KOPT-K1 (cell line): ENCODE data around the gene HSPA8.
"Not testable (repeated sequence)": the region's sequence is repeated elsewhere in the genome, so short reads cannot be mapped to it uniquely, and the experiment has no call there.

Experiments used
- H3K27ac ChIP-seq: fragments of 200-600 bp; sonication (generic); 2 replicates; pipeline ENCODE4 v1.5.1; 2016; ENCODE audit warnings: antibody characterized with exemption, mild to moderate bottlenecking, low read depth, low read length; ENCODE audit not compliant: poor library complexity, severe bottlenecking
- H3K36me3 ChIP-seq: fragments of 200-600 bp; sonication (generic); 2 replicates; pipeline ENCODE4 v1.5.1; 2017; ENCODE audit warnings: antibody characterized with exemption, mild to moderate bottlenecking, low read length, moderate library complexity; ENCODE audit not compliant: insufficient read depth
- H3K9me3 ChIP-seq: fragments of 200-600 bp; sonication (generic); 2 replicates; pipeline ENCODE4 v1.5.1; 2017; ENCODE audit warnings: antibody characterized with exemption, low read length, mild to moderate bottlenecking; ENCODE audit not compliant: insufficient read depth, poor library complexity, severe bottlenecking

The HSPA8 gene

DNA sequence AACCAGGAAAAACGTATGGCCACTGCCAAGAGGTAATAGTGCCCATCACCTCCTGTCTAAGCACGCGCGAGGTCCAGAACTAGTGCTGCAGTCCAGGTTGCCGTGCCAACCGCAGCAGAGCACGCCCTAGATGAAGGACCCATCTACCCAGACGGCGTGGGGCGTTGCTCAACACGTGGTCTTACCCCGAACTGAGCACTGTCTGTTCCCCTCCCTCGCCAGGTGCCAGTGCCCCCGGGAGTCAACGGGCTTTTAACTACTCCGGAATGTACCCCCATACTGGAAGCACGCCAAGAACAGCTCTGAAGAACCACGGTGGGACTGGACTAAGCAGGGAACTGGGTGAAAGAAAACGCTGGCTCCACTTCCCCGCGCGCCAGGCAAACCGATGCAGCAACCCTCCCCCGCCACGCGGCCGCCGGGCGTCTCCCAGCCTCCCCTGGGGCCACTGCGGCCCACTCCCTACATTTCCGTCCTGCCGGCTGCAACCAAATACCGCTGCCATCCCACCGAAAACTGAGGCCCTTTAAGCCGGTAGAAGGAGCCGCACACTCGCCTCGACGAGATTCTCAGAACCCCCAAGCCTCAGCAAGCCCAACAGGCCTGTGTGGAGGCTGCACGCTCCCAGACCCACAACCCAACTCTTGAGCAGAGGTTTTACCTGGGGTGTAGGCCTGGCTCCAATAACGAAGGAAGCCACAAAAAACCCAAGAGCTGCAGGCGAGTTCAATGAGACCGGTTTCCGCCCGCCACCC is at the start of gene HSPA8:
HSPA8 (minus strand) TSS at position 734 of the 755 bp plus-strand sequence. CDS start 812 bp downstream, outside the sequence.
- Histone ChIP-seq H3K27ac (peak within 1 kb of the TSS; percentile 99), H3K9me3 (no peaks in the 10 kb centered on the region), H3K36me3 (peaks cover 52% of the 10 kb centered on the region)

DNA sequence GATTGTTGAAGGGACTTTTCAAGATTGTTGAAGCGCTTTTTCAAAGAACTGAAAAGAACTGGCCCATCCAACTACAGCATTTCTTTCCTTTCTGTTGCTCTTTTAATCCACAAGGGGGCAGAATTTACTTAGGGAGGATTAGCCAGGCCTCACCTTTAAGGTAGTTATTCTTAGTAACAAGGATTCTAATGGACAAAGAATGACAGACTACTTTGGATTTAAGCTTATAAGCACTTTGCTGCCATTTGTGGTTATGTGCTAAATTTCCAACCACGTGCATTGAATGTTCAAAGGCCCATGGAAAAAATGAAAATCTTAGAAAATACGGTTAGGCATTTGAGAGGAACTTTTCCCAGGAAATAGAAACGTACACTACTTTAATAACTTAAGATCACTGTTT is 49.5 kb upstream of the HSPA8 start:
- H3K36me3 ChIP-seq: no peaks in the 10 kb centered on the region
- peaks cover 10% of the 10 kb centered on the region for H3K9me3 ChIP-seq
- no peak overlapping the region for H3K27ac ChIP-seq

DNA sequence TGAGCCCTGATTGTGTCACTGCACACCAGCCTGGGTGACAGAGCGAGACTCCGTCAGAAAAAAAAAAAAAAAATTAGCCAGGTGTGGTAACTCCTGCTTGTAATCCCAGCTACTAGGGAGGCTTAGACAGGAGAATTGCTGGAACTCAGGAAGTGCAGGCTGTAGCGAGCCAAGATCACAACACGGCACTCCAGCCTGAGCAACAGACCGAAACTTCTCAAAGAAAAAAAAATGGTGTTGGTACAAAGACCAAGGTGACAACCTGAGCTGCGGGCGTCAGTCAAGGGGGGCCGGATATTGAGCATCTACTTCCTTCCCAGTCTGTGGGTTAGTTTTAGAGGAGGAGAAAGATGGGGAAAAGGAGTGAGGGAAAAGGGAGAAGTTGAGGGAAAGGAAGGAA is 48.5 kb upstream of the HSPA8 start:
- peaks cover 1% of the 10 kb centered on the region for H3K9me3 ChIP-seq
- H3K36me3 ChIP-seq: no peaks in the 10 kb centered on the region
- H3K27ac ChIP-seq: no peak overlapping the region

DNA sequence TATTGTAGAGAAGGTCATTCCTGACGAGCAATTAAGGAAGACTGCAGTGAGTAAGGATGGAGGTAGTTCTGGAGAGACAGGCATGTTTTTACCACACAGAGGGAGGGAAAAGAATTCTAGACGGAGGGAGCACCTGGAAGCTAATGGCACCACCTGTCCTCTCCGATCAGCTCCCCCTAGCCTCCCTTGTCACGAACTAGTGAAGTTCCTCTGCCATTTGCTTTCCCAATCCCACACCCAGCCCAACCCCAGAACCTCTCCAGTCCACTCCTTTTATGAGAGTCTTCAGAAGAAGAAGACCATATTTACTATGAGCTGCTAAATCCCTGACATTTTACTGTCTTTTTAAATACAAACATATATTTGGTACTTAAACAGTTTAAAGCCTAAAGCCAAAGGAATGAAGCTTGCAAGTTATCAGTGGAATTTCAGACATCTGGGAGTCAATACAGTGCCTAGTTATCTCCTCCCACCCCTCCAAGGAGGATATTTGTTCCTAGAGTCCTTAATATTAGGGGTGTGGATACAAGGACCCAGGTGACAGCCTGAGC is 46.1 kb upstream of the HSPA8 start:
- H3K36me3 ChIP-seq: no peaks in the 10 kb centered on the region
- H3K27ac ChIP-seq: no peak overlapping the region
- no peaks in the 10 kb centered on the region for H3K9me3 ChIP-seq

DNA sequence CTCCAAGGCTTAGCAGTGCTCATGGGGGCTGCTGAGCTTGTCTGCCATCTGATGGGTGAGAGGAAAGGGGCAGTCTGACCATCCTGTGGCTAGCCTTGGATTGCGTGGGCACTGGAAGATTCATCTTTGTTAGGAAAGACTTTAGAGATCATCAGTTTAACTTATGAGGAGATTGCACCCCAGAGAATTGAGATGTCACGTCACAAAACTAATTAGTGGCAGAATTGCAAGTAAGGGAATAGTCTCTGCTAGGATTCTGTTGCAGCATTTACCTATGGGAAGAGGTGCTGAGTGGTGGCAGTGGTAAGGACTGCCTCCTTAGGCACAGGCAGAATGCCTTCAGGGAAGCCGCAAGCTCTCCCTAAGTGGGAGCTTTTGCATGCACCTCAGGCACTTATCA is 42.8 kb upstream of the HSPA8 start:
- H3K9me3 ChIP-seq: no peaks in the 10 kb centered on the region
- no peaks in the 10 kb centered on the region for H3K36me3 ChIP-seq
- H3K27ac ChIP-seq: no peak overlapping the region

DNA sequence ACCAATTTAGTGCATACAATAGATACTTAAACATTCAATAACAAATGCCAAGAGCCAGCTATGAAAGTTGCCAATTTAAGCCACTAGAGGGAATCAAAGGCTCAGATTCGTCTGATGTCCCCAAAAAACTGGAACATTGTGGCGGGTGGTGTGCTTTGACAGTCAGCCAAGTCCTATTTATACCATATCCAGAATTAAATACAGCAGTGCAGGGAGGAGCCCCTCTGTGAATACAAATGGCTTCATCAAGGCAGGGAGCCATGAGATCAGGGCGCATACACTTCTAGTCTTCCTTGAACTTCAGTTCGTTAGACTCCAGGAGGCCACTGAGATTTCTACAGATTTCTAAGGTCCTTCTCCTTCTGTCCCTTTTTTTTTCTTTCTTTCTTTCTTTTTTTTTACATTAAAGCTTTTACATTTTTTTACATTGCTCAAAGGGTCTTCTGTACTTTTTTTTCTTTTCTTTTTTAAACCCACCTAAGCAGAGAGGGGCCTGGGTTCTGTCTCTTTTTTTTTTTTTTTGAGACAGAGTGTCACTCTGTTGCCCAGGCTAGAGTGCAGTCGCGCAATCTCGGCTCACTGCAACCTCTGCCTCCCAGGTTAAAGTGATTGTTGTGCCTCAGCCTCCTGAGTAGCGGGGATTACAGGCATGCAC is 41.5 kb upstream of the HSPA8 start:
- H3K36me3 ChIP-seq: no peaks in the 10 kb centered on the region
- H3K9me3 ChIP-seq: no peaks in the 10 kb centered on the region
- no peak overlapping the region for H3K27ac ChIP-seq

DNA sequence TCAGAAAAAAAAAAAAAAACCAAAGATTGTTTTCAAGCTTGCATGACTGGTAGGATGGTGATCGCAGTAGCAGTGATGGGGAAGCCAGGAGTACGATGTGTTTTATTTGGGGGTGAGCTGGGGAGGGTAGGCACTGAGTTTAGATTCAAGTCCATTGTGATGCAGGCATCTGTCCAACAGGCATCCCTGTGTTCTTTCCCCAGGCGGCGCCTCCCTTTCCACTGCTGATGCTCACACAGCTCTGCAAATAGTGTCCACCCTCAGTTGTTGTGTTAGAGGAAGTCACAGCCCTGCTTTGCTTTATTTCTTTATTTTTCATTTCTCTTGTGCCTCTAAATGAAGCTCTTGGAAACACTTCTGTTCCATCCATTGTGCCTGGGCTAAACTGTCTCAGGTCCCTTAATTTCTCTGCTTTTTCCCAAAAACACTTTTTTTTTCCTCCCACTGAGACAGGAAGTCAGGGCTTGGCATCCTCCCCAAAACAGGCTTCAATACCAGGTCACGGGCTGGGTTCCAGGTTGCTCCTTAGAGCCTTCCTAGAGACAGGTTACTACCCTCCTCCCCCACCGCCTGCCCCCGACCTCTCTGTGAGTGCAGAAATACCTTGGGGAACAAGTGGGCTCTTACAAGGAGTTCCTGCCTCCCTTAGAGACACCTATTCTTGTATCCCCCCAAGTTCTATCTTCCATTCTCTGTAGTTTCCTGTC is 38.6 kb upstream of the HSPA8 start:
- no peak overlapping the region for H3K27ac ChIP-seq
- H3K9me3 ChIP-seq: no peaks in the 10 kb centered on the region
- no peaks in the 10 kb centered on the region for H3K36me3 ChIP-seq

DNA sequence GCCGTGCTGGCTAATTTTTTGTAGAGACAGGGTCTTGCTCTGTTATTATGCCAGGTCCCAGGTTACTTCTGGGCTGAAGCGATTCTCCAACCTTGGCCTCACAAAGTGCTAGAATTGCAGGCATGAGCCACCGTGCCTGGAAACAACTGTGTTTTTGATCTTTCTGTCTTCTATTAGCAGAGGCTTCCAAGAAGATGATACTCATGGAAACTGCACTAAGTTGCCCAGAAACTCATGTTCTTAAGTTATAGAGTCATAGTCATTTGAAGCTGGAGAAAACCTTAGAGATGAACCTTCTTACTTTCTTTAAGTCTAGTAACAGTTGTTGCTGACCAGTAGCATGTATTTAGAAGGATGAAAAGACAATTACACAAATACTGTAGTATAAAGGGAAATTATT is 37.1 kb upstream of the HSPA8 start:
- Histone ChIP-seq H3K9me3 (no peaks in the 10 kb centered on the region), H3K27ac (no peak overlapping the region), H3K36me3 (no peaks in the 10 kb centered on the region)

DNA sequence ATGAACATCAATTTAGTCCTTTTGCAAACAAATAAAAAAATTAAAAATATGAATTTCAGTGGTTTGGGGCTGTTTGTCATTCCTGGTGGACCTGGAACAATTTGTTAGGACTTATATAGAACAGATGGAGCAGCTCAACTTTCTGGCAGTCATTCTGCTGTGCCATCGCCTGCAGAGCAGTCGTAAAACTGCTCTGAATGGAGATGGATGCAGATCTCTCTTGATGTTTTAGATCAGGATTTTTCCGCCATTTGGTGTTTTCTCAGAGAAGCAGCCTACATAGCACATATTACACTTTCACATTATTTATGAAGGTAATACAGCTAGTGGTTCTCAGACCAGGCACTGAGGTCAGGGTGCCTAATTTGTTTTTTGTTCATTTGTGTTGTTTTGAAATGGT is 31.8 kb upstream of the HSPA8 start:
- Histone ChIP-seq H3K27ac (no peak overlapping the region), H3K36me3 (no peaks in the 10 kb centered on the region), H3K9me3 (no peaks in the 10 kb centered on the region)

DNA sequence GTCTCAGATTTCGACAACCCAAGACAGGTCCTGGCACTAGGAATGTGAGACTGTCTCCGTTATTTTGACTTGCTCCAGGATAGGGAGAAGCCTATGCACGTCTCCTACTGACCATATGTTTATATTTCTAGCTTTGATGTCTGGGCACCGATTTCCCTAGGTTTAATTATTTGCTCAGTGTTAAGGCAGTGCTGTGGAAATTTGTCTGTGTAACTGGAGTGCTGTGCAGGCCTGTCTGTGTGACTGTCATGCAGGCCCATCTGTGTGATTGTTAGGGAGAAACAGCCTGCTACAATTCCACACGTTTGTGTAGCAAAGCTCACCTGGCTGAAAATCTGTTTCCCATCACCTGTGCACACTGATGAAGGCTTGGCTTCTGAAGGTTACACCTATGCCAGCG is 29.6 kb upstream of the HSPA8 start:
- H3K9me3 ChIP-seq: no peaks in the 10 kb centered on the region
- H3K36me3 ChIP-seq: no peaks in the 10 kb centered on the region
- H3K27ac ChIP-seq: no peak overlapping the region

DNA sequence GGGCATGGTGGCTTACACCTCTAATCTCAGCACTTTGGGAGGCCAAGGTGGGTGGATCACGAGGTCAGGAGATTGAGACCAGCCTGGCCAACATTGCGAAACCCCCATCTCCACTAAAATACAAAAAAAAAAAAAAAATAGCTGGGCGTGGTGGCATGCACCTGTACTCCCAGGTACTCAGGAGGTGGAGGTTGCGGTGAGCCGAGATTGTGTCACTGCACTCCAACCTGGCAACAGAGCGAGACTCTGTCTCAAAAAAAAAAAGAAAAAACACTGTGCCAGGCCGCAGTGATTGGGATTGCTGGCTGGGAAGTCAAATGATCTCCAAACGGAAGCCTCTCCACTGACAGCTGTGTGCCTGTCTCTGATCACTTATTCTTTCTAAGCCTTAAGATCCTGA is 28.2 kb upstream of the HSPA8 start:
- H3K36me3 ChIP-seq: not testable (repeated sequence)

DNA sequence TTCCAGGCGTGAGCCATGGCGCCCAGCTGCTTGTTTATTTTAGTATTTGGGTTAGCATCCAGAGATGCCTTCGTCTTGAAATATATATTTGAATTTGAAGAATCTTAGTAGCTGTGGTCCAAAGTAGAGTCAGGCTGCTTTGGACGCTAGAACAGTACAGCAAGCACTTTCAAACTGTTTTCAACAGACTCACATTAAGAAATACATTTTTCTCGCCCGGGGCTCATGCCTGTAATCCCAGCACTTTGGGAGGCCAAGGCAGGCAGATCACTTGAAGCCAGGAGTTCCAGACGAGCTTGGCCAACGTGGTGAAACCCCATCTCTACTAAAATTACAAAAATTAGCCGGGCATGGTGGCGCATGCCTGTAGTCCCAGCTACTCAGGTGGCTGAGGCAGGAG is 27.0 kb upstream of the HSPA8 start:
- not testable (repeated sequence) for H3K27ac ChIP-seq, H3K9me3 ChIP-seq, H3K36me3 ChIP-seq

More for the DNA sequence above, 28.2 kb upstream of the HSPA8 start:
- not testable (repeated sequence) for H3K9me3 ChIP-seq, H3K27ac ChIP-seq

DNA sequence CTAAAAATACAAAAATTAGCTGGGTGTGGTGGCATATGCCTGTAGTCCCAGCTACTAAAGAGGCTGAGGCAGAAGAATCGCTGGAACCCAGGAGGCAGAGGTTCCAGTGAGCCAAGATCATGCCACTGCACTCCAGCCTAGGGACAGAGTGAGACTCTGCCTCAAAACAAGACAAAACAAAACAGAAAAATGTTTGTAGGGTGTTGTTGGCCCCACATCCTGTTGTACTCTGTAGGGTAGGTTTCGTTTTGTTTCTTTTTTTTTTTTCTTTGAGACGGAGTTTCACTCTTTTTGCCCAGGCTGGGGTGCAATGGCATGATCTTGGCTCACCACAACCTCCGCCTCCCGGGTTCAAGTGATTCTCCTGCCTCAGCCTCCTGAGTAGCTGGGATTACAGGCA is 25.7 kb upstream of the HSPA8 start:
- H3K9me3 ChIP-seq, H3K36me3 ChIP-seq: not testable (repeated sequence)
- H3K27ac ChIP-seq: peak overlapping the region; percentile 56

DNA sequence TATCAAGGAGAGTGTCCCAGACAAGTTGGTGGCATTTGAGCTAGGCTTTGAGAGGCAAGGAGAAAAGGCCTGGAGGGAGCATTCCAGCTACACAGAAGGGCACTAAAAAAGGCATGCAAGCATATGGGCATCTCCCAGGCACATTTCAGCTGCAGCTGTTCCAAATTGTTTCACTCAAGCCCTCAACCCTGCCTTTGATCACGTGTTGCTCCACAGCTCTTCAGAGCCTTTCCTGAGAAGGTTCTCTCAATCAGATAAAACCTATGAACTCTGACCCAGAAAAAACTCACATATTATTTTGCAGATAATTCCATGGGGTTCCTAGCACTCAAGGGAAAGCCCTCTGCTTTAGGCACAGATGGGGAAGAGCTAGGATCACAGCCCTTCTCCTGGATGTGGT is 24.4 kb upstream of the HSPA8 start:
- H3K27ac ChIP-seq: peak overlapping the region; percentile 32
- H3K36me3 ChIP-seq: no peaks in the 10 kb centered on the region
- H3K9me3 ChIP-seq: no peaks in the 10 kb centered on the region

DNA sequence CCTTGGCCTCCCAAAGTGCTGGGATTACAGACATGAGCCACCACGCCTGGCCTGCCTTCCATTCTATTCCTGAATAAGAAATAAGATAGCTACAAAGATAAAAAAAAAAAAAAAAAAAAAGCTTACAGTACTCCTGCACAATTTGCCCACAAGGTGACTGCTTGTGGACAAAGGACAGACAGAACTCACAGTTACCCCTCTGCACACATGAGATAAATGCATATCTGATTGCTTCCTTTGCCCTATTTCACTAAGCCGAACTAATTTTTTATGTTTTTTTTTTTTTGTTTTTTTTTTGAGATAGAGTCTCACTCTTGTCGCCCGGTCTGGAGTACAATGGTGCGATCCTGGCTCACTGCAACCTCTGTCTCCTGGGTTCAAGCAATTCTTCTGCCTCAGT is 23.6 kb upstream of the HSPA8 start:
- Histone ChIP-seq H3K36me3 (no peaks in the 10 kb centered on the region), H3K9me3 (no peaks in the 10 kb centered on the region), H3K27ac (no peak overlapping the region)
